ENCODE results near the gene UTS2B. TPM values are rescaled to one million over a fixed set of nuclear protein-coding genes. Genes with fewer than 3 reads are reported as not detected.

The UTS2B gene, protein sequence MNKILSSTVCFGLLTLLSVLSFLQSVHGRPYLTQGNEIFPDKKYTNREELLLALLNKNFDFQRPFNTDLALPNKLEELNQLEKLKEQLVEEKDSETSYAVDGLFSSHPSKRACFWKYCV
- 0.40 TPM for polyA plus RNA-seq (2013, experiment 1 of 2; ENCODE audit: insufficient read length)
- 0.26 TPM for polyA plus RNA-seq (2013, experiment 2 of 2; ENCODE audit: insufficient read length)

DNA sequence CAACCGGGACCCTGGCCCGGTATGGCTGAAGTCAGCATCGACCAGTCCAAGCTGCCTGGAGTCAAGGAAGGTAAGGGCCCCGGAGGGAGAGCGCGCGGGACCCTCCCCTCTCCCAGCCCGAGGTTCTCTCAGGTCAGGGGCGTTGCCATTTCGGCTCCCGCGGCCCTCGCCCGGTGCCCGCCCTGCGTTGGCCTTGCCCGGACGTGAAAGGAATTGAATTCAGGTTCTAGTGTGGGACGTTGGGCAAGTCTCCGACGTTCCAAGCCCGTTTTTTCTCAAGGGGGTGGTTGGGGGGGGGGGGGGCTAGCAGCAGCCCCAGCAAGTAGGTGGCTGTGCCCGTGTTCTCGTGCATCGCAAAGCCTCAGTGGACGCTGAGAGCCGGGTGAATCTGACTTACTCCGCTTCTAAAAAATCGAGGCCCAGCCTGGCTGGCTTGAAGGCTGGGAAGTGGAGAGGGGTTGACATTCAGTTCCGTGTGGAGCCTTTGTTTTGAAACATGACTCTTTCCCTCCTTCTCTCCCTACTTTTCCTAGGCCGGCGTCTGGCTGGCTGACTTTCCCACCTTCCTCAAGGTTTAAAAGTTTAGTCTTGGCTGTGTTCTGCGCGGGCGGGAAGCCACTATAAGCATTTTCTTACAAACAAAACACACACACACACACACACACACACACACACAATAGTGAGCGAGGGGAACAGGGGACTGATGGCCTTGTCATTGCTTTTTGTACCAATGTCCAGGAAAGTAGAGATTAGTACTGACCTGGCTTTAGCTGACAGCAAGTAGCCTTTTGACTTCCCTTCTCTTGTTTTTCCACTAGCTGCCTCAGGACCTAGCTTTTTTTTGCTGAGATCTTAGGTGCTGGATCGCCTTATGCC, at the start of gene UTS2B:
TSS of gene UTS2B (minus strand) at position 873 of the 876 bp plus-strand sequence. CDS start 48,337 bp downstream, outside the sequence.
- peak; percentile 68 for DNase-seq

DNA sequence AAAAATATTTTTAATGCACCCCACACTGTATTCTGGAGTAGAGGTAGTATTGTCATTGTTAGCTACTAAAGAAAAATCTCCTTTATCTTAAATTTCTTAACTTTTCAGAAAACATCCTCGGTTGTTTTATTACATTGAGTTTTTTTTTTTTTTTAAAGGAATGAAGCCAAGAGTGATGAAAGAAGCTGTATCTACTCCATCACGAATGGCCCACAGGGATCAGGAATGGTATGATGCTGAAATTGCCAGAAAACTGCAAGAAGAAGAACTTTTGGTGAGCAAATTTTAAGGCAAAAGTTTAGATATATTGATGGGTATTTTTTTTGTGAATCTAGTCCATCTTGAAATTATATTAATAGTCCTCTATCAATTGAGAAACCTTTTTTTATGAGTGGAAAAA, 49.7 kb upstream of the UTS2B start:
- no peak for DNase-seq

DNA sequence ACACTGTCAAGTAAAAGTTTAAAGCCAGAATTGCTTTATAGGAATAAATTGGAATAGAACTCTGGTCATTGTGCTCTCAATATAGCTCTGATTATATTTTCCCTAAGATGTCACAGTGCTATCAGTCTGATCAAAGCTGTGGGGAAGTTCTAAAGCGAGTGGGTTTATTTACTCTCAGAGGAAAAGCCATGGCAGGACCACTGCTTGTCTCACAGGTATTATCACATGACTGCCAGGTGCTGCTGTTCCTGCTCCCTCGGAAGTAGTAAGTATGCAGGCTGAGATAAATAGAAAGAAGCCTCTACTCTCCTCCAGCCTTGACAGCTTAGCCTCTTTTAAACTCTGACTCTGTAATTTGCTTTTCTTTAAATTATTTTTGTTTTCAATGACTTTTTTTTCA, 49.1 kb upstream of the UTS2B start:
- no peak for DNase-seq

DNA sequence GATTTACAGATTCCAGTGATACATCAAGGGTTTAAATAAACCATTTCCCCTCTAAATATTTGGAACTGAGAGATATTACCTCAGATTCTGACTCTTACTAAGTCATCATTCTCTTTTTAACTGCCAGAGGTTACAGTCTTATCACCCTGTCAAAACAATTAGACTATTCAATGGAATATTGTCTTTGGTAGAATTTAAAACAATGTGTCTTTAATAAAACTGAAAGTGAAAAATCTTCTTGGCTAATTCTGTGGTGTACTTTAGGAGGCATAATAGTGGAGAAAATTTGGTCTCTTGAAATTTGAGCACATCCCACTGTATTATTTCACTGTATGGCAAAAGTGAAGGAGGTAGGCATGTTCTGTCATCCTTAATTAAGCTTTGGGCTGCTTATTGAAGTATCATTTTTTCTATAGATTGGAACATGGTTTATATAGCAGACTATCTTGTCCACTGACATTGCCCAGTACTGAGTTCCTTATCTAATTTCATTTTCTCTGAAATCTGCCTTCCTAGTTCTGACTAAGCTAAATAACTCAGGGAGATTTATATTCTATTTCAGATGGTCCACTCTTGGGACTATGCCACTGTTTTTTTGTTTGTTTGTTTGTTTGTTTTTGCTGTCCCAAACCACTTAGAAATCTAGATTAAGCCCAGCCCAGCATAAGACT, 48.0 kb upstream of the UTS2B start:
- DNase-seq = no peak

DNA sequence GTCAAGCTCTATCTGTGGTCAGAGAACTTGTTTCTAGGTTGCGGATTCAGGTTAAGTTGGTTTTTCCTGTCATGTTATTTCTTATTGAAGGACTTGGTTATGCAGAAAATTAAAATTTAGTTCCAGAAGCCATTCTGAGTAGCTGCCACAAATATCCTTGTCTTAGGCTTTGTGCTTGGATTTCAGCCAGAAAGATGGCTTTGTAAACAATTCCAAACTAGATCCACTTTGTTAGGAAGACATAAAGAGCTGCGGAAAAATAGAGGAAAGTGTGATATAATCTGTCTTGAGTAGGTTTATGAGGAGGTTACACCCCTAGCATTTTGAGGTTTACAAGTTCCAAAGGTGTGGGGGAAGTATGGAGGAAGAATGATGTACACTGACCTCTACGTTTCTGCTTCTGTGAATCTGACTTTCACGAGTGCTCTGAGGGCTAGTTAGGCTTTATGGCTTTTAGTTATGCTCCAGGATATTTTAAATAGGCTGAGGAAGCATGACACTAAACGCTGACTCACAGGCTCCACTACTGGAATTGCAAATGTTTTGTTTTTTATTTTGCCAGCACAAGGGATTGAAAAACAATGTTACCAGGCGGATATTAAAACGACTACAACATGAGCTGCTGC, 46.3 kb upstream of the UTS2B start:
- peak; percentile 60 for DNase-seq

DNA sequence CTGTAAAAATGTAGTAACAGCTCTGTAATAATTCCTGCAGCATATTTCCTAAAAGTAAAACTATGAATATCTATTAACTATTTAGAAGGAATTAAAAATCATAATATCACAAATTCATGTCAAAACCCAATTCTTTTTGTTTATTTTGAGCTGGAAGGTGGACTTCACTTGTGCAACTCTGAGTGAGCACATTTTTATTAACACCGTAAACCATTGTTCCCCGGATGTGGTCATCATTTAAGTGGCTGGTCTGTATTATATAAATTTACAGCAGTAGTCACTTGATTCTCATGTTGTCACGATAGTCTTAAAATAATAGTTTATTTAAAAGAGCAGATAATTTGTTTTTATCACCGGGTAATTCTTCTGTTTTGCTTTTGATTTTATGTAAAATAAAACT, 43.0 kb upstream of the UTS2B start:
- DNase-seq = no peak

DNA sequence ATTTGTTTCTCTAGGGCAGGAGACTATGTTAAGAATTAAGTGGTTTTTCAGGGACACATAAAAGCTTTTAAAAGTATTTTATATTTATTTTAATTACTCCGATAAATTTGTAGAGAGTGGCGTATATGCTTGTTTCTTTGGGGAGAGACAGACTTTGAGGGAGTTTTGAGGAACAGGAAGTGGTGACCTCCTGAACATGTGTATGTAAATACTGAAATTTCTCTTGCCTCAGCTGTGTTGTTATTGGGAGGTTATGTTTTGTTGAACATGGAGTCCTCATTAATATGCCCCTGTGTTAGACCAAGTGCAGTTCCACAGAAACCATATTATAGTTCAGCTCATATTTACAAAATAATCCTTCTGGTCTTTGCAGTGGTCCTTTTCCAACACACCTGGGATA, 41.8 kb upstream of the UTS2B start:
- DNase-seq = no peak

DNA sequence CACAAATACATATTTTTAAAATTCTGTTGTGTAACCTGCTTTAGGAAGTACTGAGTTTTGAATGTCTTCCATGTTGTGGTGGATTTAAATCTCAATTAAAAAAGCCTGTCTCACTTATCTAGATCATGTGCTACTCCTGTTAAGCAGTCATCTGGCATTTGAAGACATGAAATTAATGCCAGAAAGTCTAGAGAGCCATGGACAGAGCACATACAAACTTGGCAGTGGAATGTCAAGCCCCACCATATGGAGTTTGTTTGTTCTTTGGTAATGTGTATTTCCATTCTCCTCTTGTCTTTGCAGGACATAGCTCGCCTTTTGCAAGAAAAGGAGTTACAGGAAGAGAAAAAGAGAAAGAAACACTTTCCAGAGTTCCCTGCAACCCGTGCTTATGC, 39.3 kb upstream of the UTS2B start:
- DNase-seq = peak; percentile 58

DNA sequence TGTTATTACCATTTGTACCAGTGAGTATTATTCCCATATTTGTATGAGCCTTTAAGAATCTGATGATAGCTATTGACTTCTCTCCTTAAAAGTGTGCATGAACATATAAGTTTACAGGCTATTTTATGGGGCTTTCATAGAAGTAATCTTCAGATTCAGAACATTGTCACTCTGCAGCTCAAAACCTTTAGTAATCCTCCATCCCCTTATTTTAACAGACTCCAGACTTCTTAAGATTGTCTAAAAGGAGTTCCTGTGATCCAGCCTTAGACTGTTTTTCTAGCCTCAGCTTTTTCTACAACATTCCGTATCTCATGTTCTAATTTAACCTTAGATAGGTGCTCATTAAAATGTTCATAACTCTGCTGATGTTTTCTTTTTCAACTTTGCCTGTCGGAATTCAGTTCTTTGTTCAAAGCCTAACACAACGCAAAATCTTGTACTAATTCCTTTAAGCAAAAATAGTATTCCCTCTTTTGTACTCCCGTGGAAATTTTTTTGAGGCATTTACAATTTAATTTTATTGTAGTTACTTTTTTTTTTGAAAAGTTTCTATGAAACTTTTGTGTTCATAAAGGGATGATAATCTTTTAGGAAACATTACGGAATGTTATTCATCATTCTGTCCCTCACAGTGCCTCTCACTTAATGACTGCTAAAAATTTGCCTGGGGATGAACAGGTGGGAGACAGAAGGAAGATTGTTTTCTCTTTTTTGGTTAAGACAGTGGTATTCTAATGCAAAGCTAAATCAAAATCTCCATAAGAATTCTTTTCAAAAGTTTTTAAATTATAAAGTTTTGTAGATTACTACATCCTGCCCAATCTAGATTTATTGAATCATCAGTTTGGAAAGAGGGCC, 38.7 kb upstream of the UTS2B start:
- DNase-seq = no peak

DNA sequence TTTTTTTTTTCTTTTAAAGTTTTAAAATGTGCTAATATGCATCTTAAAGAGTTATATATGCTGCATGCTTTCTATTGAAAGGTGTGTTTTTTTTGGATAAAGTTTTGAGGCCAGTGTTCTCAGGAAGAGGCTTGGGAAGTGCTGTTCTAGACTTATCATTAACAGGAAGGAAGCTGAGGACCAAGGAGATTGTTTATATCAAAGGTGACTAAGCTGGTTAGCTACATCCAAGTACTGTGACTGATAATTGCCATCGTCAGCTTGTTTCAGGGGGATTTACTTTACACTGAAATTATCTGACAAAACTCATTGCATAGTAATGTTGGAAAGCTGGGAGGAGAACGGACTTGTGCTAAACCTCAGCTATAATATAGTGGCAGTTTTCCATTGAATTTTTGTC, 36.3 kb upstream of the UTS2B start:
- DNase-seq = no peak

DNA sequence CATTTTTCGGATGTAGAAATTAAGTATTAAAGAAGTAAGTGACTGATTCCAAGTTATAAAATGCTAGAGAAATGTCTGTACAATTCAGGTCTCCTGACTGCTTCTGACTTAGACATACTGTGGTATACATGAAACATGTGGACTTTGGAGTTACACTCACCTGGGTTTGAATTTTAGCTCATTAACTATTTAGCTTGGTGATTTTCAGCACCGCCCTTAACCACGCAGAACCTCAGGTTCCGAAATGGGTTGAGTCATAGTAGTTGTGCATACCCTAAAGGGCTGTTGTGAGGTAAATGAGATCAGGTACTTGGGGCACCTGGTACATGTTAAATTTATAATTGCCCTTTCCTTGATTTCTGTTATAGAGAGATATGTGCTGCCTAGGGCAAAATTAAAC, 32.9 kb upstream of the UTS2B start:
- no peak for DNase-seq

DNA sequence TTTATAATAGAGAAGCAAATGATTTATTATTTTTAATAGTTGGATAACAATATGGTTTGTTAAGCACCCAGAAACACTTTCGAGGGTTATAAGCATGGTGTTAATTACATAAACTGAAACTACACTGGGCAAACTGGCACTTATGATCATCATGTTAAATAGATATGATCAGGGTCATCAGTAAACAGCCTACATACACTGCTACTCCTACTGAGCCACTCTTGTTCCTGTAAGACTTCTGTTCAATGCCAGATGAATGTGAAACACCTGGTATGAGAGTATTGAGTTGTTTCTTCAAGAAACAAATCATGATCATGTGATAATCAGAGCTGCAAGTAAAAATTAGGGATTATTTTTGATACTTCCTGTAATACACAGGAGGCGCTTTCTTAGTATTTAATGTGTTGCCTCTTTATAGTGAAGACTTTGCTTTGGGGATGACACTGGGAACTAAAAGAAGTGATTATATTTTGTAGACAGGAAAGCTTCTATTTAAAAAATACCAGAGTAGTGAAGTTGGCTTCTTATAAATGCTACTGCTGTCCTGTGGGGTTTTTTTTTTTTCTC, 32.3 kb upstream of the UTS2B start:
- no peak for DNase-seq

DNA sequence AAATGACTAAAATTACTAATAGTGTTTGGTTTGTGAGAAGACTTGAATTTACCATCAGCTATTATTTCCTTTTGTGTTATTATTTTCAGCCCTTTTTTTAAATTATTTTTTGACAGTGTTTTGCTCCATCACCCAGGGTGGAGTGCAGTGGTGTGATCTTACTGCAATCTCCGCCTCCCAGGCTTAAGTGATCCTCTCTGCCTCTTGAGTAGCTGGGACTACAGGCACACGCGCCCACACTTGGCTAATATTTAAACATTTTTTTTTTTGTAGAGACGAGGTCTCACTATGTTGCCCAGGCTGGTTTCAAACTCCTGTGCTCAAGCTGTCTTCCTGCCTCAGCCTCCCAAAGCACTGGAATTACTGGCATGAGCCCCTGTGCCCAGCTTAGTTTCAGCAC, 31.7 kb upstream of the UTS2B start:
- no peak for DNase-seq

DNA sequence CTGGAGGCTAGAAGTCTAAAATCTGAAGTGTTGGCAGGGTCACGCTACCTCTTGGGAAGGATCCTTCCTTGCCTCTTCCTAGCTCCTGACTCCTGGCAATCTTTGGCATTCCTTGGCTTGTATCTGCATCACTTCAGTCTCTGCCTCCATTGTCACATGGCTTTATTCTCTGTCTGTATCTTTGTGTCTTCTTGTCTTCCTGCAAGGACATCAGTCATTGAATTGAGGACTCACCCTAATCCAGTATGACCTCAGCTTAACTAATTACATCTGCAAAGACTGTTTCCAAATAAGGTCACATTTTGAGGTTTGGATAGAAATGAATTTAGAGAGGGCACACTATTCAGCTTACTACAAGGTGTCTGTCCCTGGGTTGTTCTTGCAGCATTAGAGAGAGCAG, 31.1 kb upstream of the UTS2B start:
- DNase-seq = no peak

DNA sequence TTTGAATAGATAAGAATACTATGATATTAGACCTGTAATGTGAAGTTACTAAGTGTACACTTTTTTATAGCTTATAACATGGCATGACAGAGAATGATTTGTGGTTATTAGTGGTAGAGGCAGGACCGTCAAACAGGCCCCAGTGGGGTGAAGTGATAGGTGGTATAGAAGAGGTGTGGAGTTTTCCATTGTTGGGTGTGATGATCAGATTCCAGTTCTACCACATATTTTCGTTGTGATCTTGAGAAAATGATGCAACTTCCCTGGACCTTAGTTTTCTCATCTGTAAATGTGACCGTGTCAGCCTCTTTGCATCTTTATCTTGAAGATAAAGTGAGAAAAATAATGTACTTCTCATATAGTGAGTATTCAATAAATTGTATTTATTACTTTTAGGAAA, 30.3 kb upstream of the UTS2B start:
- no peak for DNase-seq

DNA sequence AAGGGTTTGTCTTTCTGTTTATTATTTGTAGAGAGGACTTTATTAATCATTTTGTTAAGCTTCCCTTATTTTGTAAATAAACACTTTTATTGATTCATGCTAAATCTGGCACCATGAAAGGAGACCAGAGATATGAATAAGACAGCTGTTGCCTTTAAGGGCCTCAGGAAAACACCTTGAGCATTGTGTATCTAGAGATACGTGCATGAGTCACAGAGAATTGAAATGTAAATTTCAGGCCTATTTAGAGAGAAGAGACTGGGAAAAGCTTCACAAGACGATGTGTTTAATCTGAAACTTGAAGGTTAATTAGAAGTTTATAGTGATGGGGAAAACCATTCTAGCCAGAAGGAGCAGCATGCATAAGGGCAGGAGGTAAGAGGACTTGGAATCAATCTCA, 28.6 kb upstream of the UTS2B start:
- no peak for DNase-seq

DNA sequence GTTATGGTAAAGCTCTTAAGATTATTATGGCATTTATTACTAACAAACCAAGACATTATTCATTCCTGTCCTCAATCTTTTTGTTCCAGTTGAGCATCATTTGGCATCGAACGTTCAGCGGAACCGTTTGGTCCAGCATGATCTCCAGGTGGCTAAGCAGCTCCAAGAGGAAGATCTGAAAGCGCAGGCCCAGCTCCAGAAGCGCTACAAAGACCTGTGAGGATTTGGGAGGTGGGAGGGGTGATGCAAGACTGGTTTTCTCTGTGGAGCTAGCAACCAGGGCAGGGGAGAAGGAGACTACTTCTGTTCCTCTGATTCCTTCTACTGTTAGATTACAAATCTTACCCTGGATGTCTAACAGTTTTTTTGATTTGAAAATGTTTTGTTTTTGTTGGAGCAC, 27.6 kb upstream of the UTS2B start:
- DNase-seq = no peak

DNA sequence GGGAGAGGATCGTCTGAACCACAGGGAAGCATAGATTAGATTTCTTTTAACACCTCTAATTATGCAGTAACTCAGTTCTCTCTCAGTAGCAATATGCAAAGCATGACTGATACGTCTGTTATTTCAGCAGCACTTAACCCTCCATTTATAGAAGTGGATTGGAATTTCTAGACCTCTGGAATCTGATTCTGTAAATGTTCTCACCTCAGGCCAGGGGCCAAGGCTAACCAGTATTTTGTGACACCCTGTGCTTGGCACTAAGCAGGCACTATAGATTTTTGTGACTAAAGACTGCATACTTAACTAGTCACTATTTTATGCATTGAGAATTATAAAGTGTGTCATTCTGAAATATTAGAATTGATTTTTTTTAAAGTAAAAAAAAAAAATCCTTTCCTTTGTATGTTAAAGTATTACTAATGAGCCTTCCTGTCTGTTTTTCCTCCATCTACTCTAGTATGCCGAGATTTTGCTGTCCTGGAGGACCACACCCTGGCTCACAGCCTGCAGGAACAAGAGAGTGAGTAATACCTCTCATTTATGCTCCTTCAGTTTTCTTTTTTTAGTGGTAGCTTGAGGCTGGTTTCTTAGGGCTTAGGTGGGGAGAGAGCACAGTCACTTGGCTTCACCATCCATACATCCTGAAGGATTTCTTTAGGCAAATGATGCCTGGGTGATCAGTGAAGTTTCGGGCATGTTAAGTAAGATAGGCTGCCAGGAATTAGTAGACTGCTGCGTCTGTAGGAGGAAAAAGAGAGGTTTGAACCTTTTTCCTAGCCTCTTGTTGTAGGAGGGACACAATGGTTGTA, 26.5 kb upstream of the UTS2B start:
- peak; percentile 80 for DNase-seq

DNA sequence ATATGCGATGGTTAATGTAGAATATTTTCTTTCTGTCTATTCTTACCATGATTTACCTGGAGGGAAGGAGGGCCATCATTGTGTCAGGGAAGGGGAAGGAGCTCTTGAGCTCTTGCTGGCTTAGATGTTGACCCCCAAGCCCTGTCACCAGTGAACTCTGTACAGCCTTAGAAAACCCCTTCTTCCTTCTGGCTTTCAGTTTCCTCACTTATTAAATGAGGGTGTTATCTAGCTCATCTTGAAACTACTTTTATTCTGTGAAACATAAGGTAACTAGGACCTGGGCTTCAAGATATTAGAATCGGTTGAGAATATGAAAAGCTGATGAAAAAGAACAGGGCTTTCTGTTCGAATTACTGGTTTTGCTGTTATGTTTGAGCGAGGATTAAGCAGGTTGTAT, 25.1 kb upstream of the UTS2B start:
- DNase-seq = no peak

DNA sequence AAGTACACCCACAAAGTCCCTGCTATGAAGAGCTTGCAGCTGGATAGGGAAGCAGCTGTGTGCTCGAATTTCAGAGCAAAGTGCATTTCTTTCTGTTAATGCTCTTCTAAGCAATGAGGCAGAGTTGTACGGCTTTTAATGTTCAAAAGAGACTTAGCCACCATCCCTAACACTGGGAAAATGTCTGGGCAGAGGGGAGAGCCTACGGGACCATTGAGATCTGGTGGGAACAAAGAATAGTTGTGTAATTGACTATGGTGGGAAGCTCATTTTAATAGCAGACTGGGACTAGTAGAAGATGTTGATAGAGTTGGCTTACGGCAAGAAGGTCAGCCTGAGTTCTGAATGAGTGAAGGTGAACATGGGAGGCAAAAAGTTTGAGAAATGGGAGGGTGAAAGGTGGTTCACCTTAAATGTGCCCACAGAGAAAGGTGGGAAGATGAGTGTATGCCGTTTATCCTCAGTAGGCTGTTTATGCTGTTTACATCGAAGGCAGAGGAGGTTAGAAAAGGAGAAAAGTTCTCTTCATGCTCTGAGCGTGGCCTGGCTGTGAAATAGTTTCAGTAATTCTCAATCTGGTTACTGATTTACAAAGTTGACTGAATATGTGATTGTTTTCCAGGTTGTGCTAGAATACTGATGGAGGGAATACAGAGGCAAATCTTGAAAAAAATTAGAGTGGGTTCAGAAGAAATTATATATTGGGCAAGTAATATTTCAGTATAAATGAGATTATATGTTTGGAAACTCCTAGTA, 22.9 kb upstream of the UTS2B start:
- DNase-seq = no peak
